Panc1 (cell line): ENCODE data around the gene KBTBD2. TPM values are rescaled to one million over a fixed set of nuclear protein-coding genes. Genes with fewer than 3 reads are reported as not detected.

Experiments used
- ATAC-seq: fragments of 200-7000 bp; cut with Tn5 transposase; 2 replicates; pipeline ENCODE4 v1.9.1; 2020; ENCODE audit warnings: mild to moderate bottlenecking, moderate library complexity
- BruUV-seq: library from RNA; stranded (reverse); fragments of 400-500 nt; replicated peaks from 2 replicates; lab custom pipeline; 2021; lab: Mats Ljungman, UMichigan
- CTCF ChIA-PET: fragments of 300-600 bp; sonication (Branson Sonifier 250); formaldehyde crosslinking; loops from one replicate; lab custom pipeline; 2022; ENCODE audit warnings: antibody characterized with exemption; lab: Charles Lee
- POLR2A ChIA-PET: fragments of 300-600 bp; sonication (Branson Sonifier 250); formaldehyde crosslinking; loops from one replicate; lab custom pipeline; 2022; ENCODE audit warnings: antibody characterized with exemption; lab: Charles Lee
- DNase-seq: peaks from one replicate; pipeline ENCODE4 v3.0.0-alpha.2; 2010; ENCODE audit warnings: low read depth, low spot score
- H3K27ac ChIP-seq: 2 replicates; pipeline ENCODE4 v1.5.1; 2011; ENCODE audit warnings: mild to moderate bottlenecking, low read length, inconsistent platforms
- H3K27me3 ChIP-seq: fragments of 200-500 bp; sonication (Bioruptor generic); 2 replicates; pipeline ENCODE4 v1.6.0; 2014; ENCODE audit warnings: low read length, inconsistent platforms; ENCODE audit not compliant: control insufficient read depth, insufficient read depth
- H3K36me3 ChIP-seq: fragments of 200-500 bp; sonication (Bioruptor generic); 2 replicates; pipeline ENCODE4 v1.5.1; 2014; ENCODE audit warnings: inconsistent platforms, mild to moderate bottlenecking, low read length, moderate library complexity; ENCODE audit not compliant: control insufficient read depth, insufficient read depth
- H3K4me1 ChIP-seq: 2 replicates; pipeline ENCODE4 v1.5.1; 2011; ENCODE audit warnings: inconsistent platforms, mild to moderate bottlenecking, low read length, moderate library complexity; ENCODE audit not compliant: control insufficient read depth, insufficient read depth
- H3K4me3 ChIP-seq, 2 experiments: 2 replicates each; pipeline ENCODE4 v1.5.1; 2011 to 2012; ENCODE audit warnings: low read depth in 2 of 2, low read length in 2 of 2, mild to moderate bottlenecking in 2 of 2, inconsistent platforms in 1 of 2, moderate library complexity in 1 of 2
- H3K9me3 ChIP-seq: fragments of 200-500 bp; sonication (Bioruptor generic); 2 replicates; pipeline ENCODE4 v1.5.1; 2014; ENCODE audit warnings: low read depth, mild to moderate bottlenecking, inconsistent platforms, low read length, moderate library complexity; ENCODE audit not compliant: control insufficient read depth, insufficient read depth
- POLR2AphosphoS5 ChIP-seq: IDR thresholded peaks from 2 replicates; pipeline ENCODE4 v1.6.1; 2012; ENCODE audit warnings: mild to moderate bottlenecking, low read depth, low read length, moderate library complexity
- SIN3A ChIP-seq: IDR thresholded peaks from 2 replicates; pipeline ENCODE4 v1.6.1; 2012; ENCODE audit warnings: low read depth, mild to moderate bottlenecking, low read length, moderate library complexity, borderline replicate concordance; ENCODE audit not compliant: insufficient read depth
- TCF7L2 ChIP-seq: IDR thresholded peaks from 2 replicates; pipeline ENCODE4 v1.6.1; 2011; ENCODE audit warnings: mild to moderate bottlenecking, low read depth, low read length, inconsistent platforms
- in situ Hi-C: cut with HindIII; loops from 2 replicates; pipeline ENCODE4 v1.10.0; 2016; ENCODE audit warnings: low sequenced_read_pairs, low pct_unique_long_range_greater_than_20kb
- intact Hi-C: fragments of 100-400 bp; cut with micrococcal nuclease; formaldehyde crosslinking; loops from one replicate; pipeline ENCODE4 v1.10.0; 2022; ENCODE audit not compliant: unreplicated experiment
- total RNA-seq: library from RNA; stranded (reverse); gene quantifications from one replicate; pipeline ENCODE4 v1.2.1, GENCODE V29; 2021; ENCODE audit not compliant: unreplicated experiment
- TF ChIP-seq, protein P1 (sequence below), 2 experiments: IDR thresholded peaks; 2 replicates each; pipeline ENCODE4 v1.6.1; 2011 to 2012; ENCODE audit warnings: low read depth in 2 of 2, control low read depth in 1 of 2, low read length in 1 of 2, mild to moderate bottlenecking in 1 of 2, moderate library complexity in 1 of 2; ENCODE audit not compliant: insufficient read depth in 1 of 2
- TF ChIP-seq, protein P2 (sequence below): fragments of 450-650 bp; IDR thresholded peaks from 2 replicates; pipeline ENCODE4 v1.5.1; 2017; ENCODE audit warnings: mild to moderate bottlenecking

Gene KBTBD2
- total RNA-seq, 1 experiment from 2014 or later: 36.8 TPM

DNA sequence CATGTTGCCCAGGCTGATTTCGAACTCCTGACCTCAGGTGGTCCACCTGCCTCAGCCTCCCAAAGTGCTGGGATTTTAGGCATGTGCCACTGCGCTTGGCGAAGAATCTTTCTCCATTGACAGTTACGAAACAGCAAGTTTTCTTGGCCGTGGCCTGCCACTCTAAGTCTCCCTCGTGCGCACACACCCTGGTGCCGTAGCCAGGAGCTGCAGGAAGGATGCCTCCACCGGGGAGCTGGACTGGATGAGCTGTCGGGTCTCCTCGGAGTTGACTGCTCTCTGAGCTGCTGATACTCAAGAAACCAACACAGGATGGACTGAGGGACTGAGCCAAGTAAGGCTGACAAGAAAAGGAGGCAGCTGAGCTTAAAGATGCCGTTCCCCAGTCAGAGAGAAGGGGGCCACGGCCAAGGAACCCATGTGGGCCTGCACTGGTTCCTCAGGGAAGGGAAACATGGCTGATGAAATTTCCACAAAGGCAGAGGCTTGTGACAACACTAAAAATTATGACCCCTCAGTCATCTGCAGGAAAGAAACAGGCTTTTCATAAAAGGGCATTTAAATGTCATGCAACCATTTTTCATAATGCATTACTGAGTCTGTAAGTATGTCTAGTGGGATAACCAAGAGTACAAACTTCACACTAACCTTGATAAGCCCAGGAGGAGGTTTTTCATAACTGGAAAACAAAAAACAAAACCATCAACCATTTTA lies 38.0 kb upstream of the KBTBD2 start:
- no TSS peak for BruUV-seq
- Histone ChIP-seq H3K27me3 (no peaks in the 10 kb centered on the region), H3K9me3 (no peaks in the 10 kb centered on the region), H3K27ac (no peak overlapping the region), H3K4me3 (no peak overlapping the region), H3K36me3 (peaks cover 4% of the 10 kb centered on the region; the same call in 1 of the 2 replicates), H3K4me1 (no peaks in the 10 kb centered on the region)
- ATAC-seq (no peak), DNase-seq (no peak)
- CTCF ChIA-PET: no interaction called here
- in situ Hi-C loops (no loop called here), intact Hi-C loops (no loop called here)
- POLR2A ChIA-PET: interaction anchor here (0.6 kb wide), 1 partner anchor 14 kb away, joined by 3 read pairs; no protein-coding TSS in a partner anchor
- TF ChIP-seq, protein P1, sequence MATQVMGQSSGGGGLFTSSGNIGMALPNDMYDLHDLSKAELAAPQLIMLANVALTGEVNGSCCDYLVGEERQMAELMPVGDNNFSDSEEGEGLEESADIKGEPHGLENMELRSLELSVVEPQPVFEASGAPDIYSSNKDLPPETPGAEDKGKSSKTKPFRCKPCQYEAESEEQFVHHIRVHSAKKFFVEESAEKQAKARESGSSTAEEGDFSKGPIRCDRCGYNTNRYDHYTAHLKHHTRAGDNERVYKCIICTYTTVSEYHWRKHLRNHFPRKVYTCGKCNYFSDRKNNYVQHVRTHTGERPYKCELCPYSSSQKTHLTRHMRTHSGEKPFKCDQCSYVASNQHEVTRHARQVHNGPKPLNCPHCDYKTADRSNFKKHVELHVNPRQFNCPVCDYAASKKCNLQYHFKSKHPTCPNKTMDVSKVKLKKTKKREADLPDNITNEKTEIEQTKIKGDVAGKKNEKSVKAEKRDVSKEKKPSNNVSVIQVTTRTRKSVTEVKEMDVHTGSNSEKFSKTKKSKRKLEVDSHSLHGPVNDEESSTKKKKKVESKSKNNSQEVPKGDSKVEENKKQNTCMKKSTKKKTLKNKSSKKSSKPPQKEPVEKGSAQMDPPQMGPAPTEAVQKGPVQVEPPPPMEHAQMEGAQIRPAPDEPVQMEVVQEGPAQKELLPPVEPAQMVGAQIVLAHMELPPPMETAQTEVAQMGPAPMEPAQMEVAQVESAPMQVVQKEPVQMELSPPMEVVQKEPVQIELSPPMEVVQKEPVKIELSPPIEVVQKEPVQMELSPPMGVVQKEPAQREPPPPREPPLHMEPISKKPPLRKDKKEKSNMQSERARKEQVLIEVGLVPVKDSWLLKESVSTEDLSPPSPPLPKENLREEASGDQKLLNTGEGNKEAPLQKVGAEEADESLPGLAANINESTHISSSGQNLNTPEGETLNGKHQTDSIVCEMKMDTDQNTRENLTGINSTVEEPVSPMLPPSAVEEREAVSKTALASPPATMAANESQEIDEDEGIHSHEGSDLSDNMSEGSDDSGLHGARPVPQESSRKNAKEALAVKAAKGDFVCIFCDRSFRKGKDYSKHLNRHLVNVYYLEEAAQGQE (IDR thresholded peaks at IDR 0.05; ENCODE audit: insufficient read depth in 1 of 2, low read depth in 2 of 2, low read length in 1 of 2): no peak
- TF ChIP-seq SIN3A: no peak
- no peak for TF ChIP-seq TCF7L2
- no peak for TF ChIP-seq POLR2AphosphoS5
- TF ChIP-seq, protein P2, sequence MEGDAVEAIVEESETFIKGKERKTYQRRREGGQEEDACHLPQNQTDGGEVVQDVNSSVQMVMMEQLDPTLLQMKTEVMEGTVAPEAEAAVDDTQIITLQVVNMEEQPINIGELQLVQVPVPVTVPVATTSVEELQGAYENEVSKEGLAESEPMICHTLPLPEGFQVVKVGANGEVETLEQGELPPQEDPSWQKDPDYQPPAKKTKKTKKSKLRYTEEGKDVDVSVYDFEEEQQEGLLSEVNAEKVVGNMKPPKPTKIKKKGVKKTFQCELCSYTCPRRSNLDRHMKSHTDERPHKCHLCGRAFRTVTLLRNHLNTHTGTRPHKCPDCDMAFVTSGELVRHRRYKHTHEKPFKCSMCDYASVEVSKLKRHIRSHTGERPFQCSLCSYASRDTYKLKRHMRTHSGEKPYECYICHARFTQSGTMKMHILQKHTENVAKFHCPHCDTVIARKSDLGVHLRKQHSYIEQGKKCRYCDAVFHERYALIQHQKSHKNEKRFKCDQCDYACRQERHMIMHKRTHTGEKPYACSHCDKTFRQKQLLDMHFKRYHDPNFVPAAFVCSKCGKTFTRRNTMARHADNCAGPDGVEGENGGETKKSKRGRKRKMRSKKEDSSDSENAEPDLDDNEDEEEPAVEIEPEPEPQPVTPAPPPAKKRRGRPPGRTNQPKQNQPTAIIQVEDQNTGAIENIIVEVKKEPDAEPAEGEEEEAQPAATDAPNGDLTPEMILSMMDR: no peak

DNA sequence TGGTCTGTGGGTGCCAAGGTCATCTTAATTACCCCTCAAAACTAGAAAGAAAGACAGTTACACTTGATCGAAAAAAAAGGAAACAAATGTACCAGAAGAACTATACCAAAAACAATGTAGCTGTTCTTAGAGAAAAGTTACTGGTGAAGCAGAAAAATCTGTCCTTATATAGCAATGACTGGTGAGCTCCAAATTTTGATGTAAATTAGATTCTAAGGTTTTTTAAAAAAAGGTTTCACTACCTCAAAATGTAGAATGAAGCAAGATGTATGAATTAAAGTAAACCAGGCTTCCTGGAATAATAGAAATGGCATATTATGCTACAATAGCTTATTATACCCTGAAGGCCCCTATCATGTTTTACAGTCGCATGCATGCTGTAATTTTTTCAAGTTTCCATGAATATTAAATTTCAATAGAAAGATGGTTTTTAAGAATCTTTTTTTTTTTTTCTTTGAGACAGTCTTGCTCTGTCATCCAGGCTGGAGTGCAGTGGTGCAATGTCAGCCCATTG lies 37.3 kb upstream of the KBTBD2 start:
- H3K4me1 ChIP-seq: no peaks in the 10 kb centered on the region
- BruUV-seq: no TSS peak
- H3K9me3 ChIP-seq: no peaks in the 10 kb centered on the region
- no peak overlapping the region for H3K4me3 ChIP-seq
- no peaks in the 10 kb centered on the region for H3K27me3 ChIP-seq
- TF ChIP-seq, protein P1 (IDR thresholded peaks at IDR 0.05; ENCODE audit: insufficient read depth in 1 of 2, low read depth in 2 of 2, low read length in 1 of 2): no peak
- TF ChIP-seq TCF7L2 (no peak), SIN3A (no peak), POLR2AphosphoS5 (no peak)
- TF ChIP-seq, protein P2: no peak
- ChIA-PET POLR2A (interaction anchor here (0.6 to 0.7 kb wide), 2 partner anchors 14 to 35 kb away, joined by 3 read pairs; no protein-coding TSS in a partner anchor), CTCF (interaction anchor here (0.7 kb wide), 1 partner anchor 134 kb away, joined by 4 read pairs; the partner anchor contains the start of gene NT5C3A)
- DNase-seq (no peak), ATAC-seq (no peak)
- intact Hi-C loops (no loop called here), in situ Hi-C loops (no loop called here)
- no peak overlapping the region for H3K27ac ChIP-seq
- H3K36me3 ChIP-seq: peaks cover 4% of the 10 kb centered on the region; the same call in 1 of the 2 replicates
